Measurements from ENCODE around the gene GPX5.

DNA sequence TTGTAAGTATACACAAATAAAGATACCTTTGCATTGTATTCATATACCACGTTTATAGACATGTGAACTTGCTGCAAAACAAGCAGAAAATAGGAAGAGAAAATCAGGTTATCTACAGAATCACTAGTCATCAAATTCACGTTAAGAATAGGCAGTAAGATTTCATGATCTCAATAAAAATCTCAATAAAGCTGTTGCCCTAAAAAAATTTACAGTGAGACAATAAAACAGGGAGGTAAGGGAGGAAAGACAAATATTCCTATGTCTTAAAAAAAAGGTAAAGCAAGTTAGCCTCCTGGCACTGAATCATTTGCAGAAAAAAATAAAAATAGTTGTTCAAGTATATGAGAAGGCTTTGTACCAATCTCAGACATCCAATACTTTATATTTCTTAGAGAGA lies 44.1 kb downstream of the GPX5 start:
- TF ChIP-seq, protein P1, sequence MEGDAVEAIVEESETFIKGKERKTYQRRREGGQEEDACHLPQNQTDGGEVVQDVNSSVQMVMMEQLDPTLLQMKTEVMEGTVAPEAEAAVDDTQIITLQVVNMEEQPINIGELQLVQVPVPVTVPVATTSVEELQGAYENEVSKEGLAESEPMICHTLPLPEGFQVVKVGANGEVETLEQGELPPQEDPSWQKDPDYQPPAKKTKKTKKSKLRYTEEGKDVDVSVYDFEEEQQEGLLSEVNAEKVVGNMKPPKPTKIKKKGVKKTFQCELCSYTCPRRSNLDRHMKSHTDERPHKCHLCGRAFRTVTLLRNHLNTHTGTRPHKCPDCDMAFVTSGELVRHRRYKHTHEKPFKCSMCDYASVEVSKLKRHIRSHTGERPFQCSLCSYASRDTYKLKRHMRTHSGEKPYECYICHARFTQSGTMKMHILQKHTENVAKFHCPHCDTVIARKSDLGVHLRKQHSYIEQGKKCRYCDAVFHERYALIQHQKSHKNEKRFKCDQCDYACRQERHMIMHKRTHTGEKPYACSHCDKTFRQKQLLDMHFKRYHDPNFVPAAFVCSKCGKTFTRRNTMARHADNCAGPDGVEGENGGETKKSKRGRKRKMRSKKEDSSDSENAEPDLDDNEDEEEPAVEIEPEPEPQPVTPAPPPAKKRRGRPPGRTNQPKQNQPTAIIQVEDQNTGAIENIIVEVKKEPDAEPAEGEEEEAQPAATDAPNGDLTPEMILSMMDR (IDR thresholded peaks at IDR 0.05 in 4 of 5, conservative IDR thresholded peaks at IDR 0.05 in 1 of 5) = no peak
- TF ChIP-seq POLR2A (IDR thresholded peaks at IDR 0.05) = no peak
